Measurements from ENCODE around the gene CRB3. TPM values are rescaled to one million over a fixed set of nuclear protein-coding genes. Genes with fewer than 3 reads are reported as not detected.
A peak's percentile ranks its signal among the peaks of the same experiment; 100 is the strongest.

The CRB3 gene
- total and polyA plus RNA-seq, 9 of the 15 experiments (the other 6 are each of a cell fraction or from before 2014, with no cell fraction given), result 0.49 TPM; not detected in 8

- Histone ChIP-seq H3K4me2 (ENCODE audit: insufficient read depth, low read length) (peak overlapping the region; percentile 6; the same call in 1 of the 2 replicates), H3K4me3 (no peak overlapping the region), H3K9ac (ENCODE audit: insufficient read depth in 1 of 2, low read depth in 2 of 2, low read length in 2 of 2) (no peak overlapping the region), H3K36me3 (ENCODE audit: control insufficient read depth, insufficient read depth, low read length) (no peaks in the 10 kb centered on the region), H3K27ac (ENCODE audit: extremely low read depth, low read depth, low read length) (no peak overlapping the region), H3K9me1 (ENCODE audit: control insufficient read depth, insufficient read depth, low read length) (peaks cover 5% of the 10 kb centered on the region), H4K20me1 (replicated peaks; ENCODE audit: control insufficient read depth, insufficient read depth, low read length) (no peaks in the 10 kb centered on the region), H3K9me3 (replicated peaks; ENCODE audit: control insufficient read depth, insufficient read depth, low read depth, low read length) (no peaks in the 10 kb centered on the region), H3K79me2 (ENCODE audit: control insufficient read depth, insufficient read depth, low read length) (no peaks in the 10 kb centered on the region), H3K27me3 (ENCODE audit: control insufficient read depth in 2 of 2, insufficient read depth in 2 of 2, low read length in 2 of 2) (no peaks in the 10 kb centered on the region), H2AFZ (ENCODE audit: low read depth, low read length) (no peak overlapping the region), H3K4me1 (replicated peaks in 1 of 2; ENCODE audit: control insufficient read depth in 2 of 2, insufficient read depth in 2 of 2, low read length in 2 of 2) (peaks cover 5 to 39% of the 10 kb centered on the region in 2 experiments; a peak in 4 of 5 replicates)
- ATAC-seq (no peak), DNase-seq (ENCODE audit: extremely low read depth in 1 of 4, low spot score in 3 of 4) (peak in 1 of 4 experiments; percentile 8), FAIRE-seq (no peak)
- in situ Hi-C loops (cut with MboI), result no loop called here
- intact Hi-C loops (cut with micrococcal nuclease), result no loop called here
- ChIA-PET POLR2A (interaction anchor here (0.6 to 1.3 kb wide), 3 partner anchors 10 to 96 kb away, joined by 3 to 5 read pairs (median 3); no protein-coding TSS in a partner anchor), CTCF (ENCODE audit: low intra/inter-chr PET ratio) (no interaction called here)
- WGBS (ENCODE audit: insufficient coverage, low coverage, missing lambda C conversion rate), result 32% methylated on average over 14 of the region's 17 CpGs
- TF ChIP-seq BCOR (IDR thresholded peaks at IDR 0.05) (peak; percentile 65), ZFP36 (IDR thresholded peaks at IDR 0.05; ENCODE audit: low read depth, low read length, partially characterized antibody) (peak; percentile 62), ATF3 (IDR thresholded peaks at IDR 0.05) (peak; percentile 48), ATF3 (CRISPR knock-in tag; conservative IDR thresholded peaks at IDR 0.05) (no peak), RBM25 (IDR thresholded peaks at IDR 0.05; ENCODE audit: low read depth, low read length, severe bottlenecking) (peak; percentile 34), TAF9B (IDR thresholded peaks at IDR 0.05; ENCODE audit: partially characterized antibody) (no peak), KDM1A (IDR thresholded peaks at IDR 0.05) (peak in 1 of 2 experiments; percentile 32; a peak in 2 of 4 replicates), CEBPG (CRISPR knock-in tag; IDR thresholded peaks at IDR 0.05) (no peak), CEBPG (tag; conservative IDR thresholded peaks at IDR 0.05 in 1 of 2, IDR thresholded peaks at IDR 0.05 in 1 of 2) (0 out of 4 replicates have a peak, but pooled peaks of 1 of the 2 experiments have one; percentile 31), FIP1L1 (IDR thresholded peaks at IDR 0.05; ENCODE audit: low read depth, low read length, poor library complexity, severe bottlenecking) (no peak), PKNOX1 (IDR thresholded peaks at IDR 0.05) (no peak), PHF20 (IDR thresholded peaks at IDR 0.05; ENCODE audit: partially characterized antibody) (peak; percentile 50), CEBPB (tag; IDR thresholded peaks at IDR 0.05) (peak; percentile 84), RUNX1 (IDR thresholded peaks at IDR 0.05; ENCODE audit: low read depth) (no peak), TCF3 (CRISPR knock-in tag; IDR thresholded peaks at IDR 0.05) (no peak), ZNF384 (IDR thresholded peaks at IDR 0.05; ENCODE audit: low read depth, low read length) (peak; percentile 32; the same call in 1 of the 2 replicates), NFATC3 (IDR thresholded peaks at IDR 0.05) (no peak)
- BruUV-seq (replicated peaks), result no TSS peak
Measured at GRCh38 chr19:6499052-6499790, 35.1 kb downstream of the CRB3 start.

Data from K562 (cell line).